Gastrocnemius medialis (tissue), 4 donors: Measurements from ENCODE around the gene PWWP2B.

Experiments used
- POLR2A ChIP-seq, 2 donors: fragments of 450-650 bp; IDR thresholded peaks; one replicate each; pipeline ENCODE4 v1.6.1; 2017; ENCODE audit warnings: antibody characterized with exemption in 2 of 2, mild to moderate bottlenecking in 2 of 2, moderate library complexity in 2 of 2
- TF ChIP-seq, protein P1 (sequence below), 5 experiments: fragments of 450-650 bp in 3 of 5; fragments of 200-600 bp in 2 of 5; sonication (generic) in 2 of 5; IDR thresholded peaks in 4 of 5; conservative IDR thresholded peaks in 1 of 5; 1 replicate in 4 of 5; 2 replicates in 1 of 5; pipeline ENCODE4 v1.5.1; 2016 to 2019; ENCODE audit warnings: antibody characterized with exemption in 5 of 5, mild to moderate bottlenecking in 3 of 5, moderate library complexity in 3 of 5

- TF ChIP-seq POLR2A (IDR thresholded peaks at IDR 0.05), result no peak
- TF ChIP-seq, protein P1, sequence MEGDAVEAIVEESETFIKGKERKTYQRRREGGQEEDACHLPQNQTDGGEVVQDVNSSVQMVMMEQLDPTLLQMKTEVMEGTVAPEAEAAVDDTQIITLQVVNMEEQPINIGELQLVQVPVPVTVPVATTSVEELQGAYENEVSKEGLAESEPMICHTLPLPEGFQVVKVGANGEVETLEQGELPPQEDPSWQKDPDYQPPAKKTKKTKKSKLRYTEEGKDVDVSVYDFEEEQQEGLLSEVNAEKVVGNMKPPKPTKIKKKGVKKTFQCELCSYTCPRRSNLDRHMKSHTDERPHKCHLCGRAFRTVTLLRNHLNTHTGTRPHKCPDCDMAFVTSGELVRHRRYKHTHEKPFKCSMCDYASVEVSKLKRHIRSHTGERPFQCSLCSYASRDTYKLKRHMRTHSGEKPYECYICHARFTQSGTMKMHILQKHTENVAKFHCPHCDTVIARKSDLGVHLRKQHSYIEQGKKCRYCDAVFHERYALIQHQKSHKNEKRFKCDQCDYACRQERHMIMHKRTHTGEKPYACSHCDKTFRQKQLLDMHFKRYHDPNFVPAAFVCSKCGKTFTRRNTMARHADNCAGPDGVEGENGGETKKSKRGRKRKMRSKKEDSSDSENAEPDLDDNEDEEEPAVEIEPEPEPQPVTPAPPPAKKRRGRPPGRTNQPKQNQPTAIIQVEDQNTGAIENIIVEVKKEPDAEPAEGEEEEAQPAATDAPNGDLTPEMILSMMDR (IDR thresholded peaks at IDR 0.05 in 4 of 5, conservative IDR thresholded peaks at IDR 0.05 in 1 of 5), result peak; percentile 93 to 99 (median 98)
Measured at GRCh38 chr10:132458586-132459300, 61.7 kb downstream of the PWWP2B start.
